ENCODE data around the gene CDH16. TPM values are rescaled to one million over a fixed set of nuclear protein-coding genes. Genes with fewer than 3 reads are reported as not detected.

CDH16 gene
- total and polyA plus RNA-seq, 2 of the 13 experiments (the other 11 are each of a cell fraction or from before 2014, with no cell fraction given): 2.7 to 3.9 TPM

DNA sequence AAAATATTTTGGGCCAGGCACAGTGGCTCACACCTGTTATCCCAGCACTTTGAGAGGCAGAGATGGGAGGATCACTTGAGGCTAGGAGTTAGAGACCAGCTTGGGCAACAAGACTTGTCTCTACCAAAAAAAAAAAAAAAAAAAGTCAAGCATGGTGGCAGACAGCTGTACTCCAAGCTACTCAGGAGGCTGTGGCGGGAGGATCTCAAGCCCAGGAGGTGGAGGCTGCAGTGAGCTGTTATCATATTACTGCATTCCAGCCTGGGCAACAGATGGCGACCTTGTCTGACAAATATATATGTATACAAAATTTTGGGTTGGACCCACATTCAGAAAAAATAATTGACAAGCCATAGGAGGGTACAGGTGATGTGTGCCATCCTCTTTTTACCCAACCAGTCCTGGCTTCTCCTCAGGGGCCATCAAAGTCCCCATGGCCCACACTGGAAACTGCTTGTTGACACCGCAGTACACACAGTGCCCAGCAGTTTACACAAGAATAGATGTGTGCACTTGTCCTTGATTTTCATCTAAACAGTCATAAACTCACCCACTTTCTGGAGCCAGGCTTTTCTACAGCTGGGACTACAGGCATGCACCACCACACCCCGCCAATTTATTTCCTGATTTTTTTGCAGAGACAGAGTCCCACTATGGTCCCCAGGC lies 18.3 kb upstream of the CDH16 start (continued):
- TF ChIP-seq, protein P1, sequence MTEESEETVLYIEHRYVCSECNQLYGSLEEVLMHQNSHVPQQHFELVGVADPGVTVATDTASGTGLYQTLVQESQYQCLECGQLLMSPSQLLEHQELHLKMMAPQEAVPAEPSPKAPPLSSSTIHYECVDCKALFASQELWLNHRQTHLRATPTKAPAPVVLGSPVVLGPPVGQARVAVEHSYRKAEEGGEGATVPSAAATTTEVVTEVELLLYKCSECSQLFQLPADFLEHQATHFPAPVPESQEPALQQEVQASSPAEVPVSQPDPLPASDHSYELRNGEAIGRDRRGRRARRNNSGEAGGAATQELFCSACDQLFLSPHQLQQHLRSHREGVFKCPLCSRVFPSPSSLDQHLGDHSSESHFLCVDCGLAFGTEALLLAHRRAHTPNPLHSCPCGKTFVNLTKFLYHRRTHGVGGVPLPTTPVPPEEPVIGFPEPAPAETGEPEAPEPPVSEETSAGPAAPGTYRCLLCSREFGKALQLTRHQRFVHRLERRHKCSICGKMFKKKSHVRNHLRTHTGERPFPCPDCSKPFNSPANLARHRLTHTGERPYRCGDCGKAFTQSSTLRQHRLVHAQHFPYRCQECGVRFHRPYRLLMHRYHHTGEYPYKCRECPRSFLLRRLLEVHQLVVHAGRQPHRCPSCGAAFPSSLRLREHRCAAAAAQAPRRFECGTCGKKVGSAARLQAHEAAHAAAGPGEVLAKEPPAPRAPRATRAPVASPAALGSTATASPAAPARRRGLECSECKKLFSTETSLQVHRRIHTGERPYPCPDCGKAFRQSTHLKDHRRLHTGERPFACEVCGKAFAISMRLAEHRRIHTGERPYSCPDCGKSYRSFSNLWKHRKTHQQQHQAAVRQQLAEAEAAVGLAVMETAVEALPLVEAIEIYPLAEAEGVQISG (CRISPR knock-in tag; IDR thresholded peaks at IDR 0.05): peak; percentile 24; the same call in 1 of the 2 replicates
- TF ChIP-seq, protein P2, sequence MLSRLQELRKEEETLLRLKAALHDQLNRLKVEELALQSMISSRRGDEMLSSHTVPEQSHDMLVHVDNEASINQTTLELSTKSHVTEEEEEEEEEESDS (CRISPR knock-in tag; IDR thresholded peaks at IDR 0.05; ENCODE audit: borderline replicate concordance): no peak
- no peak for TF ChIP-seq FOXA1 (IDR thresholded peaks at IDR 0.05)
- peak; percentile 78 for TF ChIP-seq FOXA1 (CRISPR knock-in tag; IDR thresholded peaks at IDR 0.05)
- 0 out of 2 replicates have a peak, but pooled peaks have one; percentile 43 for TF ChIP-seq FOXO1 (CRISPR knock-in tag; IDR thresholded peaks at IDR 0.05)
- 0 out of 2 replicates have a peak, but pooled peaks have one; percentile 34 for TF ChIP-seq ZNF547 (CRISPR knock-in tag; IDR thresholded peaks at IDR 0.05)
- peak; percentile 17; the same call in 1 of the 2 replicates for TF ChIP-seq ZSCAN25 (CRISPR knock-in tag; IDR thresholded peaks at IDR 0.05)
- TF ChIP-seq, protein P3, sequence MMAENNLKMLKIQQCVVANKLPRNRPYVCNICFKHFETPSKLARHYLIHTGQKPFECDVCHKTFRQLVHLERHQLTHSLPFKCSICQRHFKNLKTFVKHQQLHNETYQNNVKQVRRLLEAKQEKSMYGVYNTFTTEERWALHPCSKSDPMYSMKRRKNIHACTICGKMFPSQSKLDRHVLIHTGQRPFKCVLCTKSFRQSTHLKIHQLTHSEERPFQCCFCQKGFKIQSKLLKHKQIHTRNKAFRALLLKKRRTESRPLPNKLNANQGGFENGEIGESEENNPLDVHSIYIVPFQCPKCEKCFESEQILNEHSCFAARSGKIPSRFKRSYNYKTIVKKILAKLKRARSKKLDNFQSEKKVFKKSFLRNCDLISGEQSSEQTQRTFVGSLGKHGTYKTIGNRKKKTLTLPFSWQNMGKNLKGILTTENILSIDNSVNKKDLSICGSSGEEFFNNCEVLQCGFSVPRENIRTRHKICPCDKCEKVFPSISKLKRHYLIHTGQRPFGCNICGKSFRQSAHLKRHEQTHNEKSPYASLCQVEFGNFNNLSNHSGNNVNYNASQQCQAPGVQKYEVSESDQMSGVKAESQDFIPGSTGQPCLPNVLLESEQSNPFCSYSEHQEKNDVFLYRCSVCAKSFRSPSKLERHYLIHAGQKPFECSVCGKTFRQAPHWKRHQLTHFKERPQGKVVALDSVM (CRISPR knock-in tag; IDR thresholded peaks at IDR 0.05): peak; percentile 98

Measured in HepG2 (cell line).